GM19328 (cell line): ENCODE measurements around the gene EPHB6.
A peak's percentile ranks its signal among the peaks of the same experiment; 100 is the strongest.

Experiments
- ATAC-seq: cut with Tn5 transposase; IDR thresholded peaks from one replicate; pipeline ENCODE4 v1.9.1; 2021; ENCODE audit warnings: mild to moderate bottlenecking, moderate library complexity; ENCODE audit not compliant: unreplicated experiment

EPHB6 gene

GRCh38 chr7:142854372-142855113 lies at the start of gene EPHB6:
Gene EPHB6, plus strand, starts transcription at chr7:142855076. Its CDS starts 8,152 bp downstream, at chr7:142863228.
- peak; percentile 53 for ATAC-seq

DNA sequence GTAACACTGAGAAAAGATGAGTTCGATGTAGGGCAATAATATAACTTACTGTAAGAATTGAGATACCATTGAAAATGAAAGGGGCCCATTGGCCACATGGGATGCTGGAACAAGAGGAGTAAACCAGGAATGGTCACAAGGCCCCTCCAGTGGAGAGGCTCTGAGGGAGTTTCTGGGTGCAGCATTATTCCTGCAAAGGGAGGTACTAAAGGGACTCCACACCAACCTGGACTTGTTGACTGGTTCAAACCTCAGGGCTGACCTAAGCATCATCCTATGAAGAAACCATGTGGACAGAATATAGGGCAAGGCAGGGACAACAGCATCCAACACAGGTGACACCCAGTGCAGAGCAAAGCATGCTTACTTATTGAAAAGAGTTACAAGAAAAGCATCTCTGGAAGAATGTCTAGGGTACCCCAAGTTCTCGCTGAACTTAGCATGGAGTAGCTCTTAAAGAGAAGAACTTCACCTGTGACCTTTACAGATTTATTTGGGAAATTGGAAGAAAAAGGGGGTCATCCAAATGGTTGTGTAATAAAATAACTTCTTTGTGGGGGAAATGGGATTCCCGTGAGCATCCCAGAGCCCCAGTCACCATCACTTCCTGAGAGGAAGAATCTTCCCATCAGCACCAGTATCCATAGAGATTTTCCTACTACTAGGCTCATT lies 49.4 kb upstream of the EPHB6 start:
- ATAC-seq = no peak

GRCh38 chr7:142806022-142806356 lies 48.9 kb upstream of the EPHB6 start:
- no peak for ATAC-seq

GRCh38 chr7:142806957-142807356 lies 47.9 kb upstream of the EPHB6 start:
- no peak for ATAC-seq

GRCh38 chr7:142807855-142808460 lies 46.9 kb upstream of the EPHB6 start:
- no peak for ATAC-seq

GRCh38 chr7:142808461-142808801 lies 46.4 kb upstream of the EPHB6 start:
- ATAC-seq = peak; percentile 29

GRCh38 chr7:142808802-142809583 lies 45.9 kb upstream of the EPHB6 start:
- peak; percentile 88 for ATAC-seq

- ATAC-seq = no peak
Observed at GRCh38 chr7:142809671-142810070, 45.2 kb upstream of the EPHB6 start.

GRCh38 chr7:142811154-142811737 lies 43.6 kb upstream of the EPHB6 start:
- no peak for ATAC-seq

DNA sequence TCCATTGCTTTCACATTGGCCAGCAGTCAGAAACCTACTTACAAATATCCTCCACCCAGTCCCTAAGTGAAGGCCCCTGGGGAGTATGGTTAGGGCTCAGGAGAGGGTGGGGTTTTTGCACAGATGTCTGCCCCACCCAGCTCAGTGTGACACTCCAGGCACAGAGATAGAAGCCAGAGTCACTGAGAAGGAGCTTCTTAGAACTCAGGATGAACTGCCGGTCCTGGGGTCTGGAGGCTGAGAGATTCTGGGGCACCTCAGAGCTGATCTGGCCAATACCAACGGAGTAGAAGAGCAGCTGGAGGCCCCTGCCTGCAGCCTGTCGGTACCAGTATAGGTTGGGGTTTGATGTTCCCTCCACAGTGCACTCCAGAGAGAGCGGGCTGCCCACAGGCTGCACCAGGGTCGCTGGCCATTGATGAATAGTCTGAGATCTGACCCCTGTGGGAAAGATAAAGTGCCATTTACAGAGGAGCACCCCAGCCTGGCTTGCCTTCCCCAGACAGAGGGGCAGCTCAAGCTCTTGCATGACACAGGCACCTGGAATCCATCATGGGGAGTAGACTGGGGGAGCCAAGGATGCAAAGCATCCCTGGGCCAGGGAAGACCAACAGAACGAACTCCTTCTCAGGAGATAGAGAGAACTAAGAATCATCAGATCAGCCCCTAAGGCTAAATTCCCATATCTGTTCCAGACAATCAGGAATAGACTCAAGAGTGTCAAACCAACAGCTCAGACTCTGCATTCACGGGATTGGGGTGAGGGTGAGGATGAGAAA lies 42.2 kb upstream of the EPHB6 start:
- ATAC-seq = no peak

GRCh38 chr7:142813226-142813625 lies 41.6 kb upstream of the EPHB6 start:
- no peak for ATAC-seq

- no peak for ATAC-seq
Observed at GRCh38 chr7:142813699-142814098, 41.2 kb upstream of the EPHB6 start.

- no peak for ATAC-seq
Observed at GRCh38 chr7:142814451-142814850, 40.4 kb upstream of the EPHB6 start.

DNA sequence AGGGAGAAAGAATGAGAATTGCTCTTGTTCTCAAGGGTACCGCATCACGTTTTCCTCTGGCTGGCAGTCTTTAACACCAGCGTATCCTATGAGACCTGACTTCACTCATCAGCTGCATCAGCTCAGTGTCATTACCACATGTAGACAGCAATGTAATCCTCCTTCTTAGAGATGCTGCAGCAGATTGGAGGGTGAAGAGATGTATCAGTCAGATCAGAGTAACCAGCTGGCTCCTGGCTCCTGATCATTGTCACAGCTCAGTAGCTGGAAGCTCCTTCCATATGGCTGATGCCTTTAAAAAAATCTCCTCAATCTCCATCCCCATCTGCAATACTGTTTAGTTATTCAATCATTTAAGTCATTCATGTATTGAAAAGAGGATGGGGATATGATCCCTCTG lies 39.7 kb upstream of the EPHB6 start:
- ATAC-seq = no peak

GRCh38 chr7:142817506-142817905 lies 37.4 kb upstream of the EPHB6 start:
- ATAC-seq = no peak

DNA sequence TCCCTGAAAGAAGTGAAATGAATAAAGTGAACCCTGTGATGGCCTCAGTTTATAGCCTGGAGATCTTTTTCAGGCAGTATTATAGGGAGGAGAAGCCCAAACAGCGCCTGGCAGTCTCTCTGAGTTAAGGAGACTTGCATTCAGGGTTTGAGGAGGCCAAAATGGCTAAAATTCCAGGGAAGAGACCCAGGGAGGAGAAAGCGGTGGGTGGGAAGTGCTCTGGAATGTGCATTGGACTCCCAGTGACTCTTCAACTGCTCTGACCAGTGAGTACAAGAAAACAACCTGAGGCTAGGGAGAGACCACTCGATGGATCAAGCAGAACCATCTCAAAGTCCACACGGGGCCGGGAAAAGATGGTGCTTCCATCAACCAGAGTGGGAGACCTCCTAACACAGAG lies 35.3 kb upstream of the EPHB6 start:
- ATAC-seq = no peak

- no peak for ATAC-seq
Observed at GRCh38 chr7:142822714-142823113, 32.2 kb upstream of the EPHB6 start.

DNA sequence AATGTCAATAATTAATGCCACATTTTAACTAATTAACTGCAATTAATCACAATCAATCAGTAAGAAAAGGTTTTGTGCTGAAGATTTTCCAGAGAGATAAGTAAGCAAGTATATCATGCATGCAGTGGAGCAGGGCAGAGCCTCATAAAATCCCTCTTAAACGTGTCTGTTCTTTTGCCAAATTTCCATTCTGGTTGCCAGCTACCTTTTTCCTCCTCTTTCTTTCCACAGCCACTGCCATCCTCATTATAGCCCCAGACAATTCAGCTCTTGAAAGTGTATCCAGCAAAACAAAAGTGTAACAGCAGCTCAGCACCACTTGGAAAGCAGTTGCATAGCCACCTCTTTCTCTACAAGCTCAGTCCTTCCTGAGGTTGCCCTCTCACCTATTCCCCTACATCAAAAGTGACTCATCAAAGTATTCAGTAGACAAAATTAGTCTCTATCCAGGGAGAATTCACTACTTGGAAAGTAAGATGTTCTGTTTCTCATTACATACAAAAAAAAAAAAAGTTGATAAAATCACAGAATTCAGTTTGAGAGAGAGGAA lies 26.9 kb upstream of the EPHB6 start:
- no peak for ATAC-seq

DNA sequence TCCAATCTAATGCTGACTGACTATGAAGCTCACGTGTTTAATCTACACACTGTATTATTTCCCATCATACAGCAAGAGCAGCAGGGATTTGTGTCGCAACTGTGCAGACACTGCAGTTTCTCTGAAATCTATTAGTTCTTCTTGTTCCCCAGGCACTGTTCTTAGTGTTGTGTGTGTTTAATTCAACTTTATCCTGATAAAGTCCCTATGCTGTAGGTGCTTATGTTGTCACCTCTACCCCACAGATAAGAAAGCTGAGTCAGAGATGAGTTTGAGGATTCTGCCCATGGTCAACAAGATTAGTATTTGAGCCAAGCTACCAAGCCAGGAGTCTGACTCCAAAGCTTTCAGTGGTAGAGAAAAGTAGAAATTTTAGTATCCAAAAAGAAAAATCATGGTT lies 22.5 kb upstream of the EPHB6 start:
- no peak for ATAC-seq
